Stimulated activated CD4-positive, alpha-beta T cell treated with anti-CD3 and anti-CD28 coated beads, Interleukin-1b, Interleukin-23, amount 100 ng/mL, for 1 hour (primary cell): ENCODE measurements around the gene ZSWIM6.

Source experiments
- DNase-seq, 2 donors: peaks; one replicate each; pipeline ENCODE4 v3.0.0-alpha.2; 2020; ENCODE audit warnings: low read depth in 2 of 2

ZSWIM6 gene

GRCh38 chr5:61482980-61483379 lies 150.9 kb downstream of the ZSWIM6 start:
- no peak for DNase-seq

- no peak for DNase-seq
Measured at GRCh38 chr5:61486476-61486875, 154.4 kb downstream of the ZSWIM6 start.

GRCh38 chr5:61489574-61489973 lies 157.5 kb downstream of the ZSWIM6 start:
- DNase-seq: no peak

GRCh38 chr5:61491861-61492260 lies 159.8 kb downstream of the ZSWIM6 start:
- DNase-seq: no peak

- no peak for DNase-seq
Measured at GRCh38 chr5:61493973-61494372, 161.9 kb downstream of the ZSWIM6 start.

- no peak for DNase-seq
Measured at GRCh38 chr5:61496446-61496845, 164.4 kb downstream of the ZSWIM6 start.

GRCh38 chr5:61496860-61497259 lies 164.8 kb downstream of the ZSWIM6 start:
- DNase-seq: no peak

GRCh38 chr5:61498121-61498520 lies 166.1 kb downstream of the ZSWIM6 start:
- DNase-seq: no peak

- DNase-seq: no peak
Measured at GRCh38 chr5:61501971-61502370, 169.9 kb downstream of the ZSWIM6 start.

GRCh38 chr5:61504143-61504770 lies 172.2 kb downstream of the ZSWIM6 start:
- DNase-seq: no peak

- DNase-seq: no peak
Measured at GRCh38 chr5:61505281-61505680, 173.2 kb downstream of the ZSWIM6 start.

GRCh38 chr5:61507232-61507631 lies 175.2 kb downstream of the ZSWIM6 start:
- DNase-seq: no peak

- DNase-seq: no peak
Measured at GRCh38 chr5:61516946-61517345, 184.9 kb downstream of the ZSWIM6 start.

- DNase-seq: no peak
Measured at GRCh38 chr5:61519728-61520277, 187.7 kb downstream of the ZSWIM6 start.

GRCh38 chr5:61523073-61523472 lies 191.0 kb downstream of the ZSWIM6 start:
- DNase-seq: no peak

- no peak for DNase-seq
Measured at GRCh38 chr5:61523997-61524396, 191.9 kb downstream of the ZSWIM6 start.

- DNase-seq: no peak
Measured at GRCh38 chr5:61525512-61526206, 193.6 kb downstream of the ZSWIM6 start.

- no peak for DNase-seq
Measured at GRCh38 chr5:61526207-61526519, 194.1 kb downstream of the ZSWIM6 start.

- DNase-seq: no peak
Measured at GRCh38 chr5:61532983-61533382, 200.9 kb downstream of the ZSWIM6 start.

GRCh38 chr5:61534481-61535267 lies 202.6 kb downstream of the ZSWIM6 start:
- DNase-seq: no peak

GRCh38 chr5:61535828-61536227 lies 203.8 kb downstream of the ZSWIM6 start:
- DNase-seq: no peak

- no peak for DNase-seq
Measured at GRCh38 chr5:61536922-61537321, 204.9 kb downstream of the ZSWIM6 start.
